Mesenchymal stem cell (in vitro differentiated cells and primary cell): ENCODE data around the gene ZC3H12A.

ENCODE experiments used
- DNase-seq: peaks from one replicate; pipeline ENCODE4 v3.0.0-alpha.2; 2013
- H2AFZ ChIP-seq: one replicate; pipeline ENCODE4 v1.6.1; 2013; ENCODE audit warnings: low read depth, mild to moderate bottlenecking, control low read depth, inconsistent platforms, low read length, moderate library complexity
- H2AK5ac ChIP-seq: 2 replicates; pipeline ENCODE4 v1.6.1; 2013; ENCODE audit warnings: low read length, moderate library complexity, mild to moderate bottlenecking, inconsistent platforms; ENCODE audit not compliant: severe bottlenecking
- H2BK120ac ChIP-seq: one replicate; pipeline ENCODE4 v1.6.1; 2013; ENCODE audit warnings: low read depth, mild to moderate bottlenecking, inconsistent platforms, low read length, moderate library complexity
- H2BK12ac ChIP-seq, 2 experiments: one replicate each; pipeline ENCODE4 v1.6.1; 2013; ENCODE audit warnings: inconsistent platforms in 2 of 2, low read length in 2 of 2, mild to moderate bottlenecking in 2 of 2, moderate library complexity in 2 of 2, control low read depth in 1 of 2
- H2BK15ac ChIP-seq: one replicate; pipeline ENCODE4 v1.6.1; 2013; ENCODE audit warnings: mild to moderate bottlenecking, low read depth, inconsistent platforms; ENCODE audit not compliant: poor library complexity, severe bottlenecking
- H2BK5ac ChIP-seq: 2 replicates; pipeline ENCODE4 v1.6.1; 2013; ENCODE audit warnings: low read depth, mild to moderate bottlenecking, low read length, control low read depth, inconsistent platforms; ENCODE audit not compliant: poor library complexity, severe bottlenecking
- H3K14ac ChIP-seq, 2 experiments: one replicate each; pipeline ENCODE4 v1.6.1; 2013; ENCODE audit warnings: inconsistent platforms in 2 of 2, low read length in 2 of 2, control low read depth in 1 of 2, mild to moderate bottlenecking in 1 of 2, moderate library complexity in 1 of 2
- H3K18ac ChIP-seq, 2 experiments: one replicate each; pipeline ENCODE4 v1.6.1; 2013; ENCODE audit warnings: inconsistent platforms in 2 of 2, low read length in 2 of 2, control low read depth in 1 of 2, low read depth in 1 of 2, mild to moderate bottlenecking in 1 of 2
- H3K23ac ChIP-seq, 2 experiments: one replicate each; pipeline ENCODE4 v1.6.1; 2013; ENCODE audit warnings: inconsistent platforms in 2 of 2, low read length in 2 of 2, mild to moderate bottlenecking in 2 of 2, moderate library complexity in 2 of 2, control low read depth in 1 of 2
- H3K27ac ChIP-seq: 2 replicates; pipeline ENCODE4 v1.5.1; 2013; ENCODE audit warnings: mild to moderate bottlenecking, moderate library complexity, low read length, control low read depth, inconsistent platforms; ENCODE audit not compliant: poor library complexity, severe bottlenecking
- H3K27me3 ChIP-seq, 2 experiments: 2 replicates each; pipeline versions ENCODE4 v1.6.1 to v1.7.0; 2013; ENCODE audit warnings: low read length in 2 of 2, mild to moderate bottlenecking in 2 of 2, moderate library complexity in 2 of 2, control low read depth in 1 of 2, inconsistent platforms in 1 of 2; ENCODE audit not compliant: control insufficient read depth in 1 of 2, insufficient read depth in 1 of 2
- H3K36me3 ChIP-seq, 2 experiments: 2 replicates each; pipeline versions ENCODE4 v1.6.1 to v1.7.0; 2013; ENCODE audit warnings: low read length in 2 of 2, control low read depth in 1 of 2, inconsistent platforms in 1 of 2, low read depth in 1 of 2, mild to moderate bottlenecking in 1 of 2; ENCODE audit not compliant: insufficient read depth in 2 of 2, control insufficient read depth in 1 of 2
- H3K4ac ChIP-seq, 2 experiments: one replicate each; pipeline ENCODE4 v1.6.1; 2013; ENCODE audit warnings: inconsistent platforms in 2 of 2, low read length in 2 of 2, mild to moderate bottlenecking in 2 of 2, moderate library complexity in 2 of 2, control low read depth in 1 of 2, low read depth in 1 of 2
- H3K4me1 ChIP-seq: 2 replicates; pipeline ENCODE4 v1.6.1; 2013; ENCODE audit warnings: low read depth, low read length, control low read depth; ENCODE audit not compliant: control insufficient read depth, insufficient read depth
- H3K4me2 ChIP-seq: 2 replicates; pipeline ENCODE4 v1.6.1; 2013; ENCODE audit warnings: low read length, mild to moderate bottlenecking, inconsistent platforms; ENCODE audit not compliant: poor library complexity, severe bottlenecking
- H3K4me3 ChIP-seq, 2 experiments: 2 replicates each; pipeline versions ENCODE4 v1.5.1 to v1.7.0; 2013; ENCODE audit warnings: low read length in 2 of 2, mild to moderate bottlenecking in 2 of 2, control low read depth in 1 of 2, low read depth in 1 of 2; ENCODE audit not compliant: insufficient read depth in 1 of 2
- H3K79me1 ChIP-seq: replicated peaks from 2 replicates; pipeline ENCODE4 v1.6.1; 2013; ENCODE audit warnings: mild to moderate bottlenecking, control low read depth, low read length, inconsistent platforms; ENCODE audit not compliant: poor library complexity, severe bottlenecking
- H3K9ac ChIP-seq: 2 replicates; pipeline ENCODE4 v1.7.0; 2013; ENCODE audit warnings: mild to moderate bottlenecking, low read length, moderate library complexity
- H3K9me3 ChIP-seq: 2 replicates; pipeline ENCODE4 v1.7.0; 2013; ENCODE audit warnings: mild to moderate bottlenecking, low read length; ENCODE audit not compliant: control insufficient read depth
- H4K8ac ChIP-seq: one replicate; pipeline ENCODE4 v1.6.1; 2013; ENCODE audit warnings: inconsistent platforms, mild to moderate bottlenecking, low read length, moderate library complexity
- H4K91ac ChIP-seq: one replicate; pipeline ENCODE4 v1.6.1; 2013; ENCODE audit warnings: mild to moderate bottlenecking, low read length, inconsistent platforms
- WGBS: methylation state at CpG from one replicate; pipeline ENCODE4 v1.1.7; 2013; ENCODE audit warnings: mixed read lengths; 5-methylcytosine and 5-hydroxymethylcytosine counted together

ZC3H12A gene

DNA sequence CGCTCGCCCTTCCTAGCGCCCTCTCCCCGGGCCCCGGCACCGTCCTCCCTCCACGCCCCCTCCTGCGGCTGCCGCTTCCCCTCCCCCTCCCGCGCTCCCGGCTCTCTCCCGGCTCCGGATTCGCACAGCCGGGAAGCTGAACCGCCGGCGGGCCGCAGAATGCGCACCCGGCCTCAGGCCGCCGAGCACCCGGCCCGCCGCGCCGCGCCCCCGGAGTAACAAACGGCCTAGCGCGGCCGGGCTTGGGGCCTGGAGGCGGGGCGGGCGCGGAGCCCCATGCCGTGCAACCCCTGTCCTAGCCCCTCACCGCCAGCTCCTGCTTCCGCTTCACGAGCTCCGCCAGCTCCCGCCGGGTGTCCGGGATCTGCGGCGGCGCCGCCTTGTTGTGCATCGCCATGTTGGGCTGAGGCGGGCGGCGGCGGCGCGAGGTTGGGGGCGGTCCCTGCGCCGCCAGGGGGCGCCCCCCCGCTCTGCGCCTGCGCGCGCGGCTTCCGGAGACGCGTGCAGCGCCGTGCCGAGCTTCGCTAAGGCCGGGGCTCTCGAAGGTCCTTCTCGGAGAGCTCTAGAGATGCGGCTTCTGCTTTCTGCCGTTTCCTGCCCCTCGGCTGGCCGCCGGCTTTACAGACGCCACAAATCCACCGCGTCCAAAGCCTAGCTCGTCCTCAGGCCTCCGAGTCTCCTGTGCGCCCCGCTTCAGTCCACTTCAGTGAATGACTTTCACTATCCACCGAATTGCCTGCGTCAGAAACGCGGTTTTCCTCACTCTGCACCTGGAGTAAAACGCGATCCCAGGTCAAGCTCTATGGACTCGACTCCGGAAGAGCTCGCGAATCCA, 40.2 kb downstream of the ZC3H12A start, which contains the start of gene MEAF6:
MEAF6 (minus strand) TSS at position 417 of the 835 bp plus-strand sequence; CDS start at position 397, 20 bp downstream.
- no peaks in the 10 kb centered on the region for H3K9me3 ChIP-seq
- H4K8ac ChIP-seq, result peak within 1 kb of the TSS; percentile 98
- H4K91ac ChIP-seq, result peak within 1 kb of the TSS; percentile 86
- H3K79me1 ChIP-seq, result peaks cover 9% of the 10 kb centered on the region
- under 1% methylated on average over 93 of the region's 100 CpGs for WGBS
- H2BK15ac ChIP-seq, result peak within 1 kb of the TSS; percentile 52
- peak within 1 kb of the TSS; percentile 73 for H2BK5ac ChIP-seq
- peak within 1 kb of the TSS; percentile 89 for H2AFZ ChIP-seq
- peak within 1 kb of the TSS; percentile 81 for H3K27ac ChIP-seq
- peak within 1 kb of the TSS; percentile 96 for H3K9ac ChIP-seq
- H2BK12ac ChIP-seq, result peak within 1 kb of the TSS; percentile 21 to 60
- peaks cover 6 to 23% of the 10 kb centered on the region in 2 experiments for H3K36me3 ChIP-seq
- DNase-seq, result peak; percentile 80
- H2BK120ac ChIP-seq, result peak within 1 kb of the TSS; percentile 49
- peak within 1 kb of the TSS; percentile 94 to 98 for H3K18ac ChIP-seq
- H3K4me1 ChIP-seq, result peaks cover 3% of the 10 kb centered on the region
- peak within 1 kb of the TSS; percentile 57 to 97 for H3K14ac ChIP-seq
- H2AK5ac ChIP-seq, result no peak within 1 kb of the TSS
- peak within 1 kb of the TSS; percentile 98 for H3K4me2 ChIP-seq
- H3K4me3 ChIP-seq, result peak within 1 kb of the TSS; percentile 92 to 97
- peak within 1 kb of the TSS; percentile 66 to 97 for H3K4ac ChIP-seq
- H3K27me3 ChIP-seq, result no peaks in the 10 kb centered on the region
- peak within 1 kb of the TSS in 1 of 2 experiments; percentile 78 for H3K23ac ChIP-seq

GRCh38 chr1:37515185-37516034, 41.0 kb downstream of the ZC3H12A start:
- peaks cover 3% of the 10 kb centered on the region for H3K4me1 ChIP-seq
- peak overlapping the region; percentile 89 for H2AFZ ChIP-seq
- H3K27ac ChIP-seq, result peak overlapping the region; percentile 81

DNA sequence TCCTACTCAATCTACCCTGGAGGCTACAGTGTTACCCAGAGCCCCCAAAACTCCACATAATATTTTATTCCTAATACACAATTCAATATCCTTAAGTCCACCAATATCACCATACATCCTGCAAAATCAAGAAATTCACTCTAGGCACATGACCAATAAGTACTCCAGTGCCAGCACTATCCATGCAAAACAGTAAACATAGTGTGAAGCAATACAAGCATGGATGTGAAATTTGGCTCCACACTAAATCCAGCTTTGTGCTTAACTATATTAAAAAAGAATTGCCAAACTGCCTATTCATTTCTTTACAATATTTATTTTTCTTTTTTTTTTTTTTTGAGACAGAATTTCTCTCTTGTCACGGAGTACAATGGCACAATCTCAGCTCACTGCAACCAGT, 43.2 kb downstream of the ZC3H12A start:
- 97% methylated on average over 1 of the region's 1 CpG for WGBS
- H3K27ac ChIP-seq, result no peak overlapping the region
- no peak overlapping the region for H2BK5ac ChIP-seq
- no peak overlapping the region for H4K8ac ChIP-seq
- H3K14ac ChIP-seq, result no peak overlapping the region
- H2BK12ac ChIP-seq, result no peak overlapping the region
- DNase-seq, result no peak
- no peaks in the 10 kb centered on the region for H3K9me3 ChIP-seq
- no peak overlapping the region for H2BK15ac ChIP-seq
- H3K18ac ChIP-seq, result no peak overlapping the region
- peaks cover 5% of the 10 kb centered on the region for H3K79me1 ChIP-seq
- H3K36me3 ChIP-seq, result peaks cover 2 to 6% of the 10 kb centered on the region in 2 experiments
- no peaks in the 10 kb centered on the region for H3K27me3 ChIP-seq
- H3K4me2 ChIP-seq, result no peak overlapping the region
- H3K9ac ChIP-seq, result no peak overlapping the region
- H2BK120ac ChIP-seq, result no peak overlapping the region
- no peak overlapping the region for H3K23ac ChIP-seq
- no peak overlapping the region for H4K91ac ChIP-seq
- H2AK5ac ChIP-seq, result no peak overlapping the region
- H3K4me1 ChIP-seq, result peaks cover 3% of the 10 kb centered on the region
- H3K4me3 ChIP-seq, result no peak overlapping the region
- no peak overlapping the region for H3K4ac ChIP-seq
- H2AFZ ChIP-seq, result no peak overlapping the region

More at GRCh38 chr1:37515185-37516034, 41.0 kb downstream of the ZC3H12A start:
- H3K14ac ChIP-seq, result peak overlapping the region in 1 of 2 experiments; percentile 7
- no peak overlapping the region for H2BK5ac ChIP-seq
- H3K4me3 ChIP-seq, result peak overlapping the region; percentile 92 to 97
- peak overlapping the region; percentile 96 for H3K9ac ChIP-seq
- H3K9me3 ChIP-seq, result no peaks in the 10 kb centered on the region
- peak overlapping the region in 1 of 2 experiments; percentile 21 for H2BK12ac ChIP-seq
- peak overlapping the region in 1 of 2 experiments; percentile 45 for H3K4ac ChIP-seq
- no peak overlapping the region for H4K91ac ChIP-seq
- no peaks in the 10 kb centered on the region for H3K27me3 ChIP-seq
- 69% methylated on average over 12 of the region's 18 CpGs for WGBS
- DNase-seq, result no peak
- H3K36me3 ChIP-seq, result peaks cover 4 to 23% of the 10 kb centered on the region in 2 experiments
- peak overlapping the region; percentile 90 to 91 for H3K18ac ChIP-seq
- no peak overlapping the region for H3K23ac ChIP-seq
- no peak overlapping the region for H2BK120ac ChIP-seq
- H3K4me2 ChIP-seq, result peak overlapping the region; percentile 87
- no peak overlapping the region for H2BK15ac ChIP-seq
- H4K8ac ChIP-seq, result peak overlapping the region; percentile 78
- H2AK5ac ChIP-seq, result no peak overlapping the region
- H3K79me1 ChIP-seq, result peaks cover 9% of the 10 kb centered on the region
